IMR-90 (cell line): Measurements from ENCODE around the gene G3BP1. TPM values are rescaled to one million over a fixed set of nuclear protein-coding genes. Genes with fewer than 3 reads are reported as not detected.

Experiments used
- ATAC-seq: fragments of 200-7000 bp; cut with Tn5 transposase; 2 replicates; pipeline ENCODE4 v1.9.1; 2020; ENCODE audit warnings: low read depth, mild to moderate bottlenecking, moderate library complexity
- BruUV-seq: library from RNA; stranded (reverse); fragments of 400-500 nt; replicated peaks from 2 replicates; lab custom pipeline; 2021; lab: Mats Ljungman, UMichigan
- CTCF ChIA-PET: fragments of 300-600 bp; formaldehyde crosslinking; extraction: SDS; loops from one replicate; lab custom pipeline; 2021; ENCODE audit warnings: antibody characterized with exemption; lab: Yijun Ruan, JAX
- POLR2A ChIA-PET: fragments of 300-600 bp; sonication (Branson Sonifier 250); formaldehyde crosslinking; loops from one replicate; lab custom pipeline; 2022; ENCODE audit warnings: antibody characterized with exemption; ENCODE audit not compliant: unreplicated experiment; lab: Charles Lee
- DNase-seq: peaks from one replicate; pipeline ENCODE4 v3.0.0; 2013
- H2AFZ ChIP-seq: replicated peaks from 2 replicates; pipeline ENCODE3; 2013; ENCODE audit warnings: low read length, mild to moderate bottlenecking; ENCODE audit not compliant: poor library complexity
- H2AK5ac ChIP-seq: 2 replicates; pipeline ENCODE4 v1.6.1; 2013; ENCODE audit warnings: low read depth, low read length, inconsistent platforms
- H2AK9ac ChIP-seq: replicated peaks from 2 replicates; pipeline ENCODE3; 2013; ENCODE audit warnings: mild to moderate bottlenecking, low read depth, low read length, moderate library complexity; ENCODE audit not compliant: poor library complexity
- H2BK120ac ChIP-seq: 2 replicates; pipeline ENCODE4 v1.6.1; 2013; ENCODE audit warnings: low read depth, low read length, inconsistent platforms
- H2BK15ac ChIP-seq: 3 replicates; pipeline ENCODE4 v1.6.1; 2013; ENCODE audit warnings: low read depth, low read length, inconsistent platforms
- H2BK20ac ChIP-seq: 2 replicates; pipeline ENCODE4 v1.6.1; 2013; ENCODE audit warnings: low read depth, mild to moderate bottlenecking, inconsistent platforms, low read length, moderate library complexity
- H2BK5ac ChIP-seq: 2 replicates; pipeline ENCODE4 v1.6.1; 2013; ENCODE audit warnings: mild to moderate bottlenecking, low read depth, low read length, inconsistent platforms; ENCODE audit not compliant: poor library complexity, severe bottlenecking
- H3K14ac ChIP-seq: replicated peaks from 2 replicates; pipeline ENCODE4 v1.6.1; 2013; ENCODE audit warnings: low read depth, low read length, inconsistent platforms
- H3K18ac ChIP-seq: 2 replicates; pipeline ENCODE4 v1.6.1; 2013; ENCODE audit warnings: low read depth, low read length, control low read depth
- H3K23ac ChIP-seq: 2 replicates; pipeline ENCODE4 v1.6.1; 2013; ENCODE audit warnings: low read depth, low read length, inconsistent platforms
- H3K27ac ChIP-seq: 2 replicates; pipeline ENCODE4 v1.5.1; 2013; ENCODE audit warnings: mild to moderate bottlenecking, control low read depth, low read length; ENCODE audit not compliant: insufficient read depth
- H3K27me3 ChIP-seq: 2 replicates; pipeline ENCODE4 v1.6.1; 2013; ENCODE audit warnings: low read length; ENCODE audit not compliant: control insufficient read depth, insufficient read depth
- H3K36me3 ChIP-seq: 2 replicates; pipeline ENCODE4 v1.6.1; 2013; ENCODE audit warnings: low read length, mixed read lengths; ENCODE audit not compliant: control insufficient read depth, insufficient read depth
- H3K4ac ChIP-seq: 2 replicates; pipeline ENCODE4 v1.6.1; 2013; ENCODE audit warnings: low read depth, low read length, inconsistent platforms
- H3K4me1 ChIP-seq: 2 replicates; pipeline ENCODE4 v1.6.1; 2013; ENCODE audit warnings: low read length, mixed read lengths; ENCODE audit not compliant: control insufficient read depth, insufficient read depth
- H3K4me2 ChIP-seq: 2 replicates; pipeline ENCODE4 v1.6.1; 2013; ENCODE audit warnings: low read depth, mild to moderate bottlenecking, control low read depth, low read length, moderate library complexity
- H3K4me3 ChIP-seq: 2 replicates; pipeline ENCODE4 v1.5.1; 2013; ENCODE audit warnings: low read depth, mild to moderate bottlenecking, control low read depth, low read length, moderate library complexity; ENCODE audit not compliant: insufficient read depth
- H3K56ac ChIP-seq: 2 replicates; pipeline ENCODE4 v1.6.1; 2013; ENCODE audit warnings: low read length, inconsistent platforms; ENCODE audit not compliant: insufficient read depth; ENCODE audit errors: extremely low read depth
- H3K79me1 ChIP-seq, 2 experiments: 2 replicates each; pipeline ENCODE4 v1.6.1; 2013; ENCODE audit warnings: low read length in 2 of 2, inconsistent platforms in 1 of 2, low read depth in 1 of 2
- H3K9ac ChIP-seq: 2 replicates; pipeline ENCODE4 v1.6.1; 2013; ENCODE audit warnings: low read depth, low read length, control low read depth
- H3K9me1 ChIP-seq: 2 replicates; pipeline ENCODE4 v1.6.1; 2013; ENCODE audit warnings: low read length, inconsistent platforms; ENCODE audit not compliant: insufficient read depth
- H3K9me3 ChIP-seq: 2 replicates; pipeline ENCODE4 v1.6.1; 2013; ENCODE audit warnings: low read length; ENCODE audit not compliant: control insufficient read depth, insufficient read depth
- H4K20me1 ChIP-seq: 2 replicates; pipeline ENCODE4 v1.6.1; 2013; ENCODE audit warnings: low read length, inconsistent platforms; ENCODE audit not compliant: insufficient read depth
- H4K5ac ChIP-seq: 2 replicates; pipeline ENCODE4 v1.6.1; 2013; ENCODE audit warnings: mild to moderate bottlenecking, low read depth, low read length, control low read depth
- H4K8ac ChIP-seq, 2 experiments: 2 replicates each; pipeline ENCODE4 v1.6.1; 2013; ENCODE audit warnings: low read depth in 2 of 2, low read length in 2 of 2, control low read depth in 1 of 2, inconsistent platforms in 1 of 2
- H4K91ac ChIP-seq: 2 replicates; pipeline ENCODE4 v1.6.1; 2013; ENCODE audit warnings: low read depth, low read length, inconsistent platforms; ENCODE audit not compliant: insufficient read depth
- BHLHE40 ChIP-seq: fragments of 150-350 bp; IDR thresholded peaks from 2 replicates; pipeline ENCODE4 v1.6.1; 2016; ENCODE audit warnings: mild to moderate bottlenecking, low read depth, low read length
- CEBPB ChIP-seq: IDR thresholded peaks from 2 replicates; pipeline ENCODE4 v1.6.1; 2012; ENCODE audit warnings: low read depth, low read length, improper control_type of control experiment
- CHD1 ChIP-seq: IDR thresholded peaks from 2 replicates; pipeline ENCODE4 v1.6.1; 2012; ENCODE audit warnings: low read depth, low read length, improper control_type of control experiment
- ELK1 ChIP-seq: fragments of 150-350 bp; IDR thresholded peaks from 2 replicates; pipeline ENCODE4 v1.6.1; 2016; ENCODE audit warnings: low read depth, mild to moderate bottlenecking, low read length, moderate library complexity, borderline replicate concordance
- MAZ ChIP-seq: IDR thresholded peaks from 2 replicates; pipeline ENCODE4 v1.6.1; 2012; ENCODE audit warnings: low read depth, mild to moderate bottlenecking, low read length, improper control_type of control experiment, moderate library complexity, borderline replicate concordance
- POLR2A ChIP-seq: IDR thresholded peaks from 2 replicates; pipeline ENCODE4 v1.6.1; 2012; ENCODE audit warnings: mild to moderate bottlenecking, low read depth, low read length
- RAD21 ChIP-seq: IDR thresholded peaks from 2 replicates; pipeline ENCODE4 v1.6.1; 2012; ENCODE audit warnings: low read length, improper control_type of control experiment
- RCOR1 ChIP-seq: IDR thresholded peaks from 2 replicates; pipeline ENCODE4 v1.6.1; 2012; ENCODE audit warnings: mild to moderate bottlenecking, low read length, improper control_type of control experiment; ENCODE audit not compliant: insufficient replicate concordance
- RFX5 ChIP-seq: IDR thresholded peaks from 2 replicates; pipeline ENCODE4 v1.8.0; 2012; ENCODE audit warnings: low read depth, mild to moderate bottlenecking, low read length, moderate library complexity
- USF2 ChIP-seq: fragments of 150-350 bp; IDR thresholded peaks from 2 replicates; pipeline ENCODE4 v1.6.1; 2017; ENCODE audit warnings: mild to moderate bottlenecking, antibody characterized with exemption, low read length, low read depth
- WGBS, 2 experiments: methylation state at CpG; one replicate each; pipeline versions ENCODE4 v1.1.5 to v1.1.7; 2013; ENCODE audit warnings: missing lambda C conversion rate in 2 of 2; ENCODE audit not compliant: insufficient read length in 1 of 2; ENCODE audit errors: extremely low coverage in 2 of 2; 5-methylcytosine and 5-hydroxymethylcytosine counted together
- dilution Hi-C: fragments of 300-500 bp; cut with HindIII; formaldehyde crosslinking; loops from one replicate; pipeline ENCODE4 v1.14.3; 2018; ENCODE audit warnings: low sequenced_read_pairs; ENCODE audit not compliant: unreplicated experiment
- in situ Hi-C: fragments of 300-500 bp; cut with MboI; formaldehyde crosslinking; loops from 3 replicates; pipeline ENCODE4 v1.14.3; 2019; ENCODE audit warnings: low sequenced_read_pairs, inconsistent platforms, mixed read lengths
- intact Hi-C: fragments of 100-400 bp; cut with micrococcal nuclease; formaldehyde crosslinking; loops from 2 replicates; pipeline ENCODE4 v1.10.0; 2022
- polyA plus RNA-seq, 3 experiments: library from polyadenylated mRNA; depleted of rRNA; stranded (reverse); fragments of >200 nt; gene quantifications; 2 replicates each; pipeline ENCODE4 v1.2.3, GENCODE V29; 2012; ENCODE audit warnings: low replicate concordance in 1 of 3
- total RNA-seq: library from RNA; depleted of rRNA; stranded (reverse); fragments of >200 nt; gene quantifications from 2 replicates; pipeline ENCODE4 v1.2.3, GENCODE V29; 2012

G3BP1 gene
- total and polyA plus RNA-seq, 2 of the 4 experiments (the other 2 are of a cell fraction): 40.2 to 482 TPM

- DNase-seq (no peak), ATAC-seq (no peak)
- H3K4me1 ChIP-seq: no peaks in the 10 kb centered on the region
- intact Hi-C loops (no loop called here), in situ Hi-C loops (no loop called here), dilution Hi-C loops (no loop called here)
- H3K27ac ChIP-seq: no peak overlapping the region
- ChIA-PET CTCF (no interaction called here), POLR2A (no interaction called here)
- no peak overlapping the region for H4K5ac ChIP-seq
- no peak for TF ChIP-seq CHD1
- TF ChIP-seq RCOR1: no peak
- no peak for TF ChIP-seq BHLHE40
- TF ChIP-seq CEBPB: no peak
- no peak for TF ChIP-seq POLR2A
- no peak for TF ChIP-seq USF2
- no peak for TF ChIP-seq RAD21
- TF ChIP-seq MAZ: no peak
- TF ChIP-seq RFX5: no peak
- no peak for TF ChIP-seq ELK1
- H2BK20ac ChIP-seq: no peak overlapping the region
- no TSS peak for BruUV-seq
- no peaks in the 10 kb centered on the region for H3K9me1 ChIP-seq
- no peaks in the 10 kb centered on the region for H3K79me1 ChIP-seq
- no peak overlapping the region for H3K56ac ChIP-seq
- no peak overlapping the region for H3K4me3 ChIP-seq
- no peak overlapping the region for H2BK5ac ChIP-seq
- H4K8ac ChIP-seq: no peak overlapping the region
- H2AK9ac ChIP-seq: no peak overlapping the region
- no peak overlapping the region for H3K18ac ChIP-seq
- no peaks in the 10 kb centered on the region for H3K36me3 ChIP-seq
- H3K23ac ChIP-seq: no peak overlapping the region
- H3K4me2 ChIP-seq: no peak overlapping the region
- no peak overlapping the region for H2BK15ac ChIP-seq
- no peaks in the 10 kb centered on the region for H3K27me3 ChIP-seq
- no peak overlapping the region for H3K9ac ChIP-seq
- no peak overlapping the region for H3K4ac ChIP-seq
- WGBS, 2 experiments: no CpG with 5 or more reads among the region's 1 CpG
- no peaks in the 10 kb centered on the region for H3K9me3 ChIP-seq
- H4K20me1 ChIP-seq: no peaks in the 10 kb centered on the region
- no peak overlapping the region for H2AFZ ChIP-seq
- no peak overlapping the region for H2AK5ac ChIP-seq
- no peak overlapping the region for H2BK120ac ChIP-seq
- H4K91ac ChIP-seq: no peak overlapping the region
- H3K14ac ChIP-seq: no peak overlapping the region
Measured at GRCh38 chr5:151847871-151848270, 76.1 kb downstream of the G3BP1 start.
